Measurements from ENCODE around the gene TECPR2. TPM values are rescaled to one million over a fixed set of nuclear protein-coding genes. Genes with fewer than 3 reads are reported as not detected.
A peak's percentile ranks its signal among the peaks of the same experiment; 100 is the strongest.

The TECPR2 gene
- total and polyA plus RNA-seq, 2 experiments from 2014 or later = 9.5 to 20.1 TPM

DNA sequence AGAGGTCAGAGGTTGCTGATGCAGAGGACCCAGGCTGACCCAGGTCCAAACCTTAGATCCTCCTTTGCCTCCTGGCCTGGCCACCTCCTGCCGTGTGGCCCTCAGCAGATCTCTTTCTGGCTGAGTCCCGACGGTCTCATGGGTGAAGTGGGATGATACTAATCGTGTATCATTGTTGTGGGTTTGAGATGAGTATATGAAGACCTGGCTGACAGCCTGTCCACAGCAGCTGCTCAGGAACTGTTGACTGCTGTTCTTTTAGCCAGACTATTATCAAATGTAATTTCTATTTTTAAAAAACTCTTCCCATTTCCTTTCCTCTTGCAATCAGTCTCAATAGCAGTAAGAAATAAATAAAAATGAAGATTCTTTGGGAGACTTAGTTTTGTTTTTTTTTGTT, 101.3 kb downstream of the TECPR2 start:
- Histone ChIP-seq H3K4me3 (no peak overlapping the region), H4K20me1 (ENCODE audit: insufficient read depth, poor library complexity, severe bottlenecking) (no peaks in the 10 kb centered on the region), H3K79me2 (no peaks in the 10 kb centered on the region), H3K27me3 (no peaks in the 10 kb centered on the region), H3K36me3 (replicated peaks; ENCODE audit: insufficient read depth, low read depth) (no peaks in the 10 kb centered on the region), H3K4me2 (no peak overlapping the region), H3K9me2 (replicated peaks; ENCODE audit: insufficient read depth) (no peaks in the 10 kb centered on the region), H3K27ac (peak overlapping the region; percentile 82), H2AFZ (no peak overlapping the region), H3K9me3 (ENCODE audit: low read depth) (no peaks in the 10 kb centered on the region), H3K4me1 (ENCODE audit: insufficient read depth) (peaks cover 11% of the 10 kb centered on the region)
- TF ChIP-seq EZH2 (IDR thresholded peaks at IDR 0.05; ENCODE audit: borderline replicate concordance) (no peak), EZH2phosphoT487 (IDR thresholded peaks at IDR 0.05; ENCODE audit: low read depth, severe bottlenecking, unreplicated experiment) (no peak)
- TF ChIP-seq, protein P1, sequence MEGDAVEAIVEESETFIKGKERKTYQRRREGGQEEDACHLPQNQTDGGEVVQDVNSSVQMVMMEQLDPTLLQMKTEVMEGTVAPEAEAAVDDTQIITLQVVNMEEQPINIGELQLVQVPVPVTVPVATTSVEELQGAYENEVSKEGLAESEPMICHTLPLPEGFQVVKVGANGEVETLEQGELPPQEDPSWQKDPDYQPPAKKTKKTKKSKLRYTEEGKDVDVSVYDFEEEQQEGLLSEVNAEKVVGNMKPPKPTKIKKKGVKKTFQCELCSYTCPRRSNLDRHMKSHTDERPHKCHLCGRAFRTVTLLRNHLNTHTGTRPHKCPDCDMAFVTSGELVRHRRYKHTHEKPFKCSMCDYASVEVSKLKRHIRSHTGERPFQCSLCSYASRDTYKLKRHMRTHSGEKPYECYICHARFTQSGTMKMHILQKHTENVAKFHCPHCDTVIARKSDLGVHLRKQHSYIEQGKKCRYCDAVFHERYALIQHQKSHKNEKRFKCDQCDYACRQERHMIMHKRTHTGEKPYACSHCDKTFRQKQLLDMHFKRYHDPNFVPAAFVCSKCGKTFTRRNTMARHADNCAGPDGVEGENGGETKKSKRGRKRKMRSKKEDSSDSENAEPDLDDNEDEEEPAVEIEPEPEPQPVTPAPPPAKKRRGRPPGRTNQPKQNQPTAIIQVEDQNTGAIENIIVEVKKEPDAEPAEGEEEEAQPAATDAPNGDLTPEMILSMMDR (IDR thresholded peaks at IDR 0.05; ENCODE audit: poor library complexity) = no peak
- WGBS (ENCODE audit: low lambda C conversion rate, missing lambda C conversion rate) = 95% methylated on average over 4 of the region's 4 CpGs
- no peak for DNase-seq (ENCODE audit: low spot score)

DNA sequence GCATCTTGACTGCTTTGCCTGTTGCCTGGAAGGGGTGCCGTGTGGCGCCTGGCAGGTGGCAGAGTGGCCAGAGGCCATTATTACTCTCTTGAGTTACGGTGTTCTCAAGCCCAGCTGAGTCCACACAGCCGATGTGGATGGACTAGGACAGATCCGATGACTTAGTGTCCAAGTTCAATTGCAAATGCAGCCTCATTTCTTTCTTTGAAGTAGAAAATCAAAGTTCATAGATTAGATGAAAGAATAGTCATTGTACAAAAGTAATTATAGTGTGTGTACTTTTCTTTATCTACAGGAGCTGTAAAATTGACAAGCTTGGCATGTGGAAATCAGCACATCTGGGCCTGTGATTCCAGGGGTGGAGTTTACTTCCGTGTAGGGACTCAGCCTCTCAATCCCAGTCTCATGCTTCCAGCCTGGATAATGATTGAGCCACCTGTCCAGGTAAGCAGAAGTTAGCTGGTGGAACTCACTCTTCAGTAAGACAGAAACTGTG, 102.2 kb downstream of the TECPR2 start:
- TF ChIP-seq EZH2 (IDR thresholded peaks at IDR 0.05; ENCODE audit: borderline replicate concordance) = no peak
- no peak for TF ChIP-seq EZH2phosphoT487 (IDR thresholded peaks at IDR 0.05; ENCODE audit: low read depth, severe bottlenecking, unreplicated experiment)
- TF ChIP-seq, protein P1 (IDR thresholded peaks at IDR 0.05; ENCODE audit: poor library complexity) = no peak
- Histone ChIP-seq H3K36me3 (replicated peaks; ENCODE audit: insufficient read depth, low read depth) (no peaks in the 10 kb centered on the region), H3K27me3 (no peaks in the 10 kb centered on the region), H3K9me3 (ENCODE audit: low read depth) (no peaks in the 10 kb centered on the region), H4K20me1 (ENCODE audit: insufficient read depth, poor library complexity, severe bottlenecking) (no peaks in the 10 kb centered on the region), H2AFZ (no peak overlapping the region), H3K79me2 (no peaks in the 10 kb centered on the region), H3K27ac (peak overlapping the region; percentile 85), H3K4me2 (peak overlapping the region; percentile 40), H3K9me2 (replicated peaks; ENCODE audit: insufficient read depth) (no peaks in the 10 kb centered on the region), H3K4me1 (ENCODE audit: insufficient read depth) (peaks cover 11% of the 10 kb centered on the region), H3K4me3 (no peak overlapping the region)
- 77% methylated on average over 6 of the region's 6 CpGs for WGBS (ENCODE audit: low lambda C conversion rate, missing lambda C conversion rate)
- peak; percentile 77 for DNase-seq (ENCODE audit: low spot score)

DNA sequence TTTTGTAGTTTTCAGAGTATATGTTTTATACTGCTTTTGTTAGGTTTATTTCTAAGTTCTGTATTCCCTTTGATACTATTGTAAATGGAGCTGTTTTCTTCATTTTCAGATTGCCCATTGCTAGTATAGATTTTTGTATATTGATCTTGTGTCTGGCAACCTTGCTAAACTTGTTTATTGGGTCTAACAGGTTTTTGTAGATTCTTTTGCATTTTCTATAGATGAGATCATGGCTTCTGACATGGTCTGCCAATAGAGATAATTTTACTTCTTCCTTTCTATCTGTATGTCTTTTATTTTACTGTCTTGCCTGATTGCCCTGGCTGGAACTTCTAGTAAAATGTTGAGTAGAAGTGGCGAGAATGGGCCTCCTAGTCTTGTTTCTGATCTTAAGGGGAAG, 106.5 kb downstream of the TECPR2 start:
- TF ChIP-seq EZH2phosphoT487 (IDR thresholded peaks at IDR 0.05; ENCODE audit: low read depth, severe bottlenecking, unreplicated experiment) (no peak), EZH2 (IDR thresholded peaks at IDR 0.05; ENCODE audit: borderline replicate concordance) (no peak)
- TF ChIP-seq, protein P1 (IDR thresholded peaks at IDR 0.05; ENCODE audit: poor library complexity) = no peak
- H2AFZ ChIP-seq = no peak overlapping the region
- H3K9me2 ChIP-seq (replicated peaks; ENCODE audit: insufficient read depth) = no peaks in the 10 kb centered on the region
- no peaks in the 10 kb centered on the region for H3K9me3 ChIP-seq (ENCODE audit: low read depth)
- peaks cover 9% of the 10 kb centered on the region for H3K4me1 ChIP-seq (ENCODE audit: insufficient read depth)
- peak overlapping the region; percentile 8 for H3K27ac ChIP-seq
- no peak for DNase-seq (ENCODE audit: low spot score)
- H3K4me3 ChIP-seq = no peak overlapping the region
- H3K36me3 ChIP-seq (replicated peaks; ENCODE audit: insufficient read depth, low read depth) = no peaks in the 10 kb centered on the region
- H3K4me2 ChIP-seq = no peak overlapping the region
- peaks cover 2% of the 10 kb centered on the region for H3K79me2 ChIP-seq
- WGBS (ENCODE audit: low lambda C conversion rate, missing lambda C conversion rate) = 71% methylated on average over 1 of the region's 1 CpG
- H3K27me3 ChIP-seq = no peaks in the 10 kb centered on the region
- no peaks in the 10 kb centered on the region for H4K20me1 ChIP-seq (ENCODE audit: insufficient read depth, poor library complexity, severe bottlenecking)
